MM.1S (cell line): ENCODE measurements around the gene NEK5.

ENCODE experiments used
- EZH2phosphoT487 ChIP-seq: fragments of 300-600 bp; sonication (generic); IDR thresholded peaks from 2 replicates; pipeline ENCODE4 v1.6.1; 2018; ENCODE audit warnings: antibody characterized with exemption, low read length
- TF ChIP-seq, protein P1 (sequence below): fragments of 300-600 bp; sonication (generic); IDR thresholded peaks from 2 replicates; pipeline ENCODE4 v1.5.1; 2016; ENCODE audit warnings: antibody characterized with exemption, low read length, mixed read lengths

GRCh38 chr13:52165411-52165810, 36.5 kb upstream of the NEK5 start:
- TF ChIP-seq EZH2phosphoT487 = no peak
- TF ChIP-seq, protein P1, sequence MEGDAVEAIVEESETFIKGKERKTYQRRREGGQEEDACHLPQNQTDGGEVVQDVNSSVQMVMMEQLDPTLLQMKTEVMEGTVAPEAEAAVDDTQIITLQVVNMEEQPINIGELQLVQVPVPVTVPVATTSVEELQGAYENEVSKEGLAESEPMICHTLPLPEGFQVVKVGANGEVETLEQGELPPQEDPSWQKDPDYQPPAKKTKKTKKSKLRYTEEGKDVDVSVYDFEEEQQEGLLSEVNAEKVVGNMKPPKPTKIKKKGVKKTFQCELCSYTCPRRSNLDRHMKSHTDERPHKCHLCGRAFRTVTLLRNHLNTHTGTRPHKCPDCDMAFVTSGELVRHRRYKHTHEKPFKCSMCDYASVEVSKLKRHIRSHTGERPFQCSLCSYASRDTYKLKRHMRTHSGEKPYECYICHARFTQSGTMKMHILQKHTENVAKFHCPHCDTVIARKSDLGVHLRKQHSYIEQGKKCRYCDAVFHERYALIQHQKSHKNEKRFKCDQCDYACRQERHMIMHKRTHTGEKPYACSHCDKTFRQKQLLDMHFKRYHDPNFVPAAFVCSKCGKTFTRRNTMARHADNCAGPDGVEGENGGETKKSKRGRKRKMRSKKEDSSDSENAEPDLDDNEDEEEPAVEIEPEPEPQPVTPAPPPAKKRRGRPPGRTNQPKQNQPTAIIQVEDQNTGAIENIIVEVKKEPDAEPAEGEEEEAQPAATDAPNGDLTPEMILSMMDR = no peak
